ENCODE results near the gene ADD1.

Gene ADD1

GRCh38 chr4:2834001-2834921, 9.4 kb upstream of the ADD1 start:
- no peak for DNase-seq (ENCODE audit: low spot score)

- DNase-seq (ENCODE audit: low spot score): no peak
Observed at GRCh38 chr4:2835978-2836377, 7.7 kb upstream of the ADD1 start.

GRCh38 chr4:2836391-2836859, 7.2 kb upstream of the ADD1 start:
- DNase-seq (ENCODE audit: low spot score): no peak

- no peak for DNase-seq (ENCODE audit: low spot score)
Observed at GRCh38 chr4:2837110-2837903, 6.3 kb upstream of the ADD1 start.

- DNase-seq (ENCODE audit: low spot score): peak; percentile 74
Observed at GRCh38 chr4:2837904-2838496, 5.6 kb upstream of the ADD1 start.

GRCh38 chr4:2839060-2839459, 4.6 kb upstream of the ADD1 start:
- DNase-seq (ENCODE audit: low spot score): no peak

GRCh38 chr4:2842687-2843262, 869 bp upstream of the ADD1 start:
- no peak for DNase-seq (ENCODE audit: low spot score)

GRCh38 chr4:2843941-2844584, 419 bp downstream of the ADD1 start:
- DNase-seq (ENCODE audit: low spot score): no peak

- no peak for DNase-seq (ENCODE audit: low spot score)
Observed at GRCh38 chr4:2846172-2846571, 2.5 kb downstream of the ADD1 start.

GRCh38 chr4:2847302-2847871, 3.7 kb downstream of the ADD1 start:
- no peak for DNase-seq (ENCODE audit: low spot score)

GRCh38 chr4:2848449-2848848, 4.8 kb downstream of the ADD1 start:
- no peak for DNase-seq (ENCODE audit: low spot score)

GRCh38 chr4:2849267-2850152, 5.9 kb downstream of the ADD1 start:
- no peak for DNase-seq (ENCODE audit: low spot score)

GRCh38 chr4:2850966-2851798, 7.5 kb downstream of the ADD1 start:
- DNase-seq (ENCODE audit: low spot score): no peak

GRCh38 chr4:2852481-2852921, 8.9 kb downstream of the ADD1 start:
- no peak for DNase-seq (ENCODE audit: low spot score)

- no peak for DNase-seq (ENCODE audit: low spot score)
Observed at GRCh38 chr4:2855584-2855983, 11.9 kb downstream of the ADD1 start.

GRCh38 chr4:2856266-2856665, 12.6 kb downstream of the ADD1 start:
- DNase-seq (ENCODE audit: low spot score): no peak

GRCh38 chr4:2857349-2857927, 13.8 kb downstream of the ADD1 start:
- DNase-seq (ENCODE audit: low spot score): no peak

GRCh38 chr4:2858451-2859217, 15.0 kb downstream of the ADD1 start:
- DNase-seq (ENCODE audit: low spot score): no peak

All from CD4-positive, alpha-beta T cell treated with Interleukin-15 for 4 hours (primary cell).